ENCODE results near the gene TMEM266.

TMEM266 gene

GRCh38 chr15:76180321-76180720, 120.5 kb downstream of the TMEM266 start:
- Histone ChIP-seq H2AK5ac (ENCODE audit: low read length, severe bottlenecking) (no peak overlapping the region), H3K27ac (ENCODE audit: low read length, poor library complexity, severe bottlenecking) (no peak overlapping the region), H3K4me3 (ENCODE audit: insufficient read depth in 1 of 2, low read depth in 1 of 2, low read length in 2 of 2) (no peak overlapping the region), H4K8ac (ENCODE audit: low read length) (no peak overlapping the region), H3K4me2 (ENCODE audit: low read length, poor library complexity, severe bottlenecking) (no peak overlapping the region), H3K27me3 (ENCODE audit: control insufficient read depth in 1 of 2, insufficient read depth in 1 of 2, low read length in 2 of 2) (peaks cover 11 to 33% of the 10 kb centered on the region in 2 experiments), H3K4me1 (ENCODE audit: control insufficient read depth, insufficient read depth, low read depth, low read length) (peaks cover 3% of the 10 kb centered on the region), H3K9me3 (ENCODE audit: control insufficient read depth, low read length) (no peaks in the 10 kb centered on the region), H2BK120ac (ENCODE audit: low read depth, low read length) (no peak overlapping the region), H2BK15ac (ENCODE audit: low read depth, poor library complexity, severe bottlenecking) (no peak overlapping the region), H4K91ac (ENCODE audit: low read length) (no peak overlapping the region), H2BK12ac (ENCODE audit: low read length in 2 of 2) (no peak overlapping the region), H3K4ac (ENCODE audit: low read depth in 1 of 2, low read length in 2 of 2) (no peak overlapping the region), H3K36me3 (ENCODE audit: control insufficient read depth in 1 of 2, insufficient read depth in 2 of 2, low read depth in 1 of 2, low read length in 2 of 2) (no peaks in the 10 kb centered on the region), H2AFZ (ENCODE audit: low read depth, low read length) (no peak overlapping the region), H3K79me1 (replicated peaks; ENCODE audit: low read length, poor library complexity, severe bottlenecking) (no peaks in the 10 kb centered on the region), H3K23ac (ENCODE audit: low read length in 2 of 2) (no peak overlapping the region), H3K9ac (ENCODE audit: low read length) (no peak overlapping the region), H3K18ac (ENCODE audit: low read depth in 1 of 2, low read length in 2 of 2) (no peak overlapping the region), H3K14ac (ENCODE audit: low read length in 2 of 2) (no peak overlapping the region), H2BK5ac (ENCODE audit: low read depth, low read length, poor library complexity, severe bottlenecking) (no peak overlapping the region)
- WGBS: 96% methylated on average over 6 of the region's 7 CpGs
- DNase-seq: no peak

DNA sequence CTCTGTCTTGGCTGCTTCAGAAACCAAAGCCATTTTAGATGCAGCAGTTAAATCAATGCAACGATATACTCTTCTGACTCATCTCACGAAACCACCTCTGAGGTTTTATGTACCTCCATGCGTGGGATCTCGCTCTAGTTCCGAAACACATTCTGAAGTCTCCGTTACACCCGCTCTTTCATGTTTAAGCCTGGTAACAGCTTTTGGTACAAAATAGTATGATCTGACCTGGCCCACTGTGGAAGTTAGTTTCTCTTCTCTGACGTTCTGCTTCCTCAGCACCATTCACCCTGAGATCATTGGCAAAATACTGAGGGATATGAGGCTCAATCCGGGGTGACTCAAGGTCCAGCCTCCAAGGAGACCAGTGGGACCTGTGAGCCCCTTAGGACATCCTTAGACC, 121.9 kb downstream of the TMEM266 start:
- Histone ChIP-seq H3K18ac (ENCODE audit: low read depth in 1 of 2, low read length in 2 of 2) (no peak overlapping the region), H2BK5ac (ENCODE audit: low read depth, low read length, poor library complexity, severe bottlenecking) (no peak overlapping the region), H2AFZ (ENCODE audit: low read depth, low read length) (no peak overlapping the region), H4K8ac (ENCODE audit: low read length) (no peak overlapping the region), H3K14ac (ENCODE audit: low read length in 2 of 2) (no peak overlapping the region), H3K79me1 (replicated peaks; ENCODE audit: low read length, poor library complexity, severe bottlenecking) (no peaks in the 10 kb centered on the region), H3K4me3 (ENCODE audit: insufficient read depth in 1 of 2, low read depth in 1 of 2, low read length in 2 of 2) (no peak overlapping the region), H3K36me3 (ENCODE audit: control insufficient read depth in 1 of 2, insufficient read depth in 2 of 2, low read depth in 1 of 2, low read length in 2 of 2) (no peaks in the 10 kb centered on the region), H3K27ac (ENCODE audit: low read length, poor library complexity, severe bottlenecking) (no peak overlapping the region), H3K9ac (ENCODE audit: low read length) (no peak overlapping the region), H3K9me3 (ENCODE audit: control insufficient read depth, low read length) (no peaks in the 10 kb centered on the region), H3K23ac (ENCODE audit: low read length in 2 of 2) (no peak overlapping the region), H2BK15ac (ENCODE audit: low read depth, poor library complexity, severe bottlenecking) (no peak overlapping the region), H2BK120ac (ENCODE audit: low read depth, low read length) (no peak overlapping the region), H4K91ac (ENCODE audit: low read length) (no peak overlapping the region), H2BK12ac (ENCODE audit: low read length in 2 of 2) (no peak overlapping the region), H2AK5ac (ENCODE audit: low read length, severe bottlenecking) (no peak overlapping the region), H3K27me3 (ENCODE audit: control insufficient read depth in 1 of 2, insufficient read depth in 1 of 2, low read length in 2 of 2) (peaks cover 11 to 28% of the 10 kb centered on the region in 2 experiments), H3K4me2 (ENCODE audit: low read length, poor library complexity, severe bottlenecking) (no peak overlapping the region), H3K4me1 (ENCODE audit: control insufficient read depth, insufficient read depth, low read depth, low read length) (peaks cover 9% of the 10 kb centered on the region), H3K4ac (ENCODE audit: low read depth in 1 of 2, low read length in 2 of 2) (no peak overlapping the region)
- no peak for DNase-seq
- 97% methylated on average over 9 of the region's 9 CpGs for WGBS

GRCh38 chr15:76183930-76184649, 124.3 kb downstream of the TMEM266 start:
- no peaks in the 10 kb centered on the region for H3K9me3 ChIP-seq (ENCODE audit: control insufficient read depth, low read length)
- no peaks in the 10 kb centered on the region for H3K79me1 ChIP-seq (replicated peaks; ENCODE audit: low read length, poor library complexity, severe bottlenecking)
- 78% methylated on average over 9 of the region's 10 CpGs for WGBS

DNA sequence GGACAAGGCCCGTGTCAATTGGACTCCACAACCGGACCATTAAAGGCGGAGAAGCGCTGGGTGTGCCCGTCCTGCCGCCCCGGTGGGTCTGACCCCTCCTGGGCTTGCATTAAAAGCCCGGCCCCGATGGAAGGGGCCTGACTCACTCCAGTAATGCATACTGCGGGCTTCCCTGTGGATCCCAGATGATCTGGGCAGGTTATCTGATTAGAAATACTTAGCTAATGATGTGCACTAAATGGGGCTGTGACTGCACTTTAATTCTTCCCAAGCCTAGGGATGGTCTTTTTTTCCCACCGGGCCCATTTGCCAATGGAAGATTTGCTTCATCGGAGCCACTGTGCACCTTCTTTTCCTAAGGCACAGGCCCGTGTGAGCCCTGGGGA, 124.9 kb downstream of the TMEM266 start:
- H3K27me3 ChIP-seq (ENCODE audit: control insufficient read depth in 1 of 2, insufficient read depth in 1 of 2, low read length in 2 of 2): peaks cover 8 to 11% of the 10 kb centered on the region in 2 experiments
- H3K14ac ChIP-seq (ENCODE audit: low read length in 2 of 2): no peak overlapping the region
- H3K18ac ChIP-seq (ENCODE audit: low read depth in 1 of 2, low read length in 2 of 2): no peak overlapping the region
- H4K8ac ChIP-seq (ENCODE audit: low read length): no peak overlapping the region
- no peak overlapping the region for H3K9ac ChIP-seq (ENCODE audit: low read length)
- no peak overlapping the region for H2BK5ac ChIP-seq (ENCODE audit: low read depth, low read length, poor library complexity, severe bottlenecking)
- no peak overlapping the region for H4K91ac ChIP-seq (ENCODE audit: low read length)
- H3K4me3 ChIP-seq (ENCODE audit: insufficient read depth in 1 of 2, low read depth in 1 of 2, low read length in 2 of 2): no peak overlapping the region
- H3K36me3 ChIP-seq (ENCODE audit: control insufficient read depth in 1 of 2, insufficient read depth in 2 of 2, low read depth in 1 of 2, low read length in 2 of 2): no peaks in the 10 kb centered on the region
- H3K9me3 ChIP-seq (ENCODE audit: control insufficient read depth, low read length): no peaks in the 10 kb centered on the region
- no peak overlapping the region for H2AK5ac ChIP-seq (ENCODE audit: low read length, severe bottlenecking)
- 74% methylated on average over 13 of the region's 13 CpGs for WGBS
- no peak overlapping the region for H3K27ac ChIP-seq (ENCODE audit: low read length, poor library complexity, severe bottlenecking)
- H3K23ac ChIP-seq (ENCODE audit: low read length in 2 of 2): no peak overlapping the region
- no peak for DNase-seq
- no peak overlapping the region for H2BK120ac ChIP-seq (ENCODE audit: low read depth, low read length)
- no peak overlapping the region for H2BK12ac ChIP-seq (ENCODE audit: low read length in 2 of 2)
- peaks cover 7% of the 10 kb centered on the region for H3K4me1 ChIP-seq (ENCODE audit: control insufficient read depth, insufficient read depth, low read depth, low read length)
- H3K79me1 ChIP-seq (replicated peaks; ENCODE audit: low read length, poor library complexity, severe bottlenecking): no peaks in the 10 kb centered on the region
- H3K4ac ChIP-seq (ENCODE audit: low read depth in 1 of 2, low read length in 2 of 2): no peak overlapping the region
- H3K4me2 ChIP-seq (ENCODE audit: low read length, poor library complexity, severe bottlenecking): no peak overlapping the region
- H2AFZ ChIP-seq (ENCODE audit: low read depth, low read length): no peak overlapping the region
- no peak overlapping the region for H2BK15ac ChIP-seq (ENCODE audit: low read depth, poor library complexity, severe bottlenecking)

More at GRCh38 chr15:76183930-76184649, 124.3 kb downstream of the TMEM266 start:
- H2BK120ac ChIP-seq (ENCODE audit: low read depth, low read length): no peak overlapping the region
- H3K27me3 ChIP-seq (ENCODE audit: control insufficient read depth in 1 of 2, insufficient read depth in 1 of 2, low read length in 2 of 2): peaks cover 6 to 9% of the 10 kb centered on the region in 2 experiments
- no peak overlapping the region for H3K4me2 ChIP-seq (ENCODE audit: low read length, poor library complexity, severe bottlenecking)
- no peak overlapping the region for H2BK5ac ChIP-seq (ENCODE audit: low read depth, low read length, poor library complexity, severe bottlenecking)
- H3K4ac ChIP-seq (ENCODE audit: low read depth in 1 of 2, low read length in 2 of 2): no peak overlapping the region
- H2AFZ ChIP-seq (ENCODE audit: low read depth, low read length): no peak overlapping the region
- H3K9ac ChIP-seq (ENCODE audit: low read length): no peak overlapping the region
- no peak overlapping the region for H3K4me3 ChIP-seq (ENCODE audit: insufficient read depth in 1 of 2, low read depth in 1 of 2, low read length in 2 of 2)
- DNase-seq: no peak
- peaks cover 7% of the 10 kb centered on the region for H3K4me1 ChIP-seq (ENCODE audit: control insufficient read depth, insufficient read depth, low read depth, low read length)
- no peak overlapping the region for H3K18ac ChIP-seq (ENCODE audit: low read depth in 1 of 2, low read length in 2 of 2)
- H4K91ac ChIP-seq (ENCODE audit: low read length): peak overlapping the region; percentile 47
- H4K8ac ChIP-seq (ENCODE audit: low read length): no peak overlapping the region
- H3K23ac ChIP-seq (ENCODE audit: low read length in 2 of 2): no peak overlapping the region
- no peak overlapping the region for H3K27ac ChIP-seq (ENCODE audit: low read length, poor library complexity, severe bottlenecking)
- no peaks in the 10 kb centered on the region for H3K36me3 ChIP-seq (ENCODE audit: control insufficient read depth in 1 of 2, insufficient read depth in 2 of 2, low read depth in 1 of 2, low read length in 2 of 2)
- H3K14ac ChIP-seq (ENCODE audit: low read length in 2 of 2): no peak overlapping the region
- H2AK5ac ChIP-seq (ENCODE audit: low read length, severe bottlenecking): no peak overlapping the region
- no peak overlapping the region for H2BK15ac ChIP-seq (ENCODE audit: low read depth, poor library complexity, severe bottlenecking)
- no peak overlapping the region for H2BK12ac ChIP-seq (ENCODE audit: low read length in 2 of 2)

Measured in mesenchymal stem cell (in vitro differentiated cells and primary cell).